ENCODE data around the gene RNPEPL1. TPM values are rescaled to one million over a fixed set of nuclear protein-coding genes. Genes with fewer than 3 reads are reported as not detected.

Gene RNPEPL1
- total and polyA plus RNA-seq, 10 of the 15 experiments (the other 5 are each of a cell fraction or from before 2014, with no cell fraction given): 0.24 to 49.5 (median 6.8) TPM

DNA sequence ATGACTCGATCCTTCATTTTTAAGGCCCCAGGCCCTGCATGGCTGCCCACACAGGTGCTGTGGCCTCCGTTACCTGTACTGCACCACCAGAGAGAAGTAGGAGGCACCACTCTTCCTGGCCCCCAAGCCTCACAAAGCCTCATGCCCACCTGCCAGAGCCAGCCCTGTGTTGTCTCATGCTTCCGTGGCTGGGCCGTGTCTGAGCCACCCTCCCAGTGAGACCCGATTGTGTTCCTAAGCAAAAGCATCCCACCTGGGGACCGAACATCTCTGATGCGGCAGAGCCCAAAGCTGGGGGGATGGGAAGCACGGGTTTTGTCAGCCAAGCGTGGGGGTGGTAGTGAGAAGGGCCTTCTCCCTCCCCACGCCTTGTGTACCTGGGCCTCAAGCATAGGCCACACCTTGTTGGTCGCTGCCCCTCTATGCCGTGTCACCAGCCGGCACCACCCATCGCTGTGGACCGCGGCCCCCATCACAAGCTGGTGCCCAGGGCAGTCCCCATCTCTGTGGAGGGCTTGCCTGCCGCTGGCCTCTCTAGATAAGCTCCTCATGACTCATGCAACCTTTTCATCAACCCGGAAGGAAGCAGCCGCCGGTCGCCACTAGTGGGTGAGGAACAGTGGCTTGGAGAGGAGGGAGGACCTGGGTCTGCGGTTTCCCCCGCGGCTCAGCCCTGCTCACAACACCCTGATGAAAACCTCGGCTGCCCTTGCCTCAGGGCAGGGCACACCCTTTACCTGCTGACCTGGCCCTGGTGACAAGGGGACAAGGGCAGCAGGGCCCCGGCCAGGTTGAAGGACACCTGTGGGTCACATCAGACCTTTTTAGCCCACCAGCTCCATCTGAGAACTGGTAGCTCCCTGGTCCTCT lies 2.7 kb upstream of the RNPEPL1 start (continued):
- TF ChIP-seq, protein P1, sequence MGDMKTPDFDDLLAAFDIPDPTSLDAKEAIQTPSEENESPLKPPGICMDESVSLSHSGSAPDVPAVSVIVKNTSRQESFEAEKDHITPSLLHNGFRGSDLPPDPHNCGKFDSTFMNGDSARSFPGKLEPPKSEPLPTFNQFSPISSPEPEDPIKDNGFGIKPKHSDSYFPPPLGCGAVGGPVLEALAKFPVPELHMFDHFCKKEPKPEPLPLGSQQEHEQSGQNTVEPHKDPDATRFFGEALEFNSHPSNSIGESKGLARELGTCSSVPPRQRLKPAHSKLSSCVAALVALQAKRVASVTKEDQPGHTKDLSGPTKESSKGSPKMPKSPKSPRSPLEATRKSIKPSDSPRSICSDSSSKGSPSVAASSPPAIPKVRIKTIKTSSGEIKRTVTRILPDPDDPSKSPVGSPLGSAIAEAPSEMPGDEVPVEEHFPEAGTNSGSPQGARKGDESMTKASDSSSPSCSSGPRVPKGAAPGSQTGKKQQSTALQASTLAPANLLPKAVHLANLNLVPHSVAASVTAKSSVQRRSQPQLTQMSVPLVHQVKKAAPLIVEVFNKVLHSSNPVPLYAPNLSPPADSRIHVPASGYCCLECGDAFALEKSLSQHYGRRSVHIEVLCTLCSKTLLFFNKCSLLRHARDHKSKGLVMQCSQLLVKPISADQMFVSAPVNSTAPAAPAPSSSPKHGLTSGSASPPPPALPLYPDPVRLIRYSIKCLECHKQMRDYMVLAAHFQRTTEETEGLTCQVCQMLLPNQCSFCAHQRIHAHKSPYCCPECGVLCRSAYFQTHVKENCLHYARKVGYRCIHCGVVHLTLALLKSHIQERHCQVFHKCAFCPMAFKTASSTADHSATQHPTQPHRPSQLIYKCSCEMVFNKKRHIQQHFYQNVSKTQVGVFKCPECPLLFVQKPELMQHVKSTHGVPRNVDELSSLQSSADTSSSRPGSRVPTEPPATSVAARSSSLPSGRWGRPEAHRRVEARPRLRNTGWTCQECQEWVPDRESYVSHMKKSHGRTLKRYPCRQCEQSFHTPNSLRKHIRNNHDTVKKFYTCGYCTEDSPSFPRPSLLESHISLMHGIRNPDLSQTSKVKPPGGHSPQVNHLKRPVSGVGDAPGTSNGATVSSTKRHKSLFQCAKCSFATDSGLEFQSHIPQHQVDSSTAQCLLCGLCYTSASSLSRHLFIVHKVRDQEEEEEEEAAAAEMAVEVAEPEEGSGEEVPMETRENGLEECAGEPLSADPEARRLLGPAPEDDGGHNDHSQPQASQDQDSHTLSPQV (IDR thresholded peaks at IDR 0.05): no peak
- TF ChIP-seq HCFC1 (IDR thresholded peaks at IDR 0.05; ENCODE audit: low read length) (no peak), CREM (IDR thresholded peaks at IDR 0.05; ENCODE audit: low read depth) (peak; percentile 36; the same call in 1 of the 2 replicates), CHD2 (IDR thresholded peaks at IDR 0.05; ENCODE audit: borderline replicate concordance, low read depth, low read length) (peak; percentile 47; the same call in 1 of the 2 replicates), CBX5 (IDR thresholded peaks at IDR 0.05; ENCODE audit: low read depth) (no peak), CBFB (IDR thresholded peaks at IDR 0.05; ENCODE audit: low read depth) (peak; percentile 86), ZBED1 (IDR thresholded peaks at IDR 0.05; ENCODE audit: borderline replicate concordance) (no peak), SUZ12 (IDR thresholded peaks at IDR 0.05; ENCODE audit: unreplicated experiment) (no peak), BMI1 (IDR thresholded peaks at IDR 0.05; ENCODE audit: borderline replicate concordance) (no peak), NR2C1 (IDR thresholded peaks at IDR 0.05) (no peak), KLF5 (IDR thresholded peaks at IDR 0.05; ENCODE audit: partially characterized antibody) (no peak)
- TF ChIP-seq, protein P2, sequence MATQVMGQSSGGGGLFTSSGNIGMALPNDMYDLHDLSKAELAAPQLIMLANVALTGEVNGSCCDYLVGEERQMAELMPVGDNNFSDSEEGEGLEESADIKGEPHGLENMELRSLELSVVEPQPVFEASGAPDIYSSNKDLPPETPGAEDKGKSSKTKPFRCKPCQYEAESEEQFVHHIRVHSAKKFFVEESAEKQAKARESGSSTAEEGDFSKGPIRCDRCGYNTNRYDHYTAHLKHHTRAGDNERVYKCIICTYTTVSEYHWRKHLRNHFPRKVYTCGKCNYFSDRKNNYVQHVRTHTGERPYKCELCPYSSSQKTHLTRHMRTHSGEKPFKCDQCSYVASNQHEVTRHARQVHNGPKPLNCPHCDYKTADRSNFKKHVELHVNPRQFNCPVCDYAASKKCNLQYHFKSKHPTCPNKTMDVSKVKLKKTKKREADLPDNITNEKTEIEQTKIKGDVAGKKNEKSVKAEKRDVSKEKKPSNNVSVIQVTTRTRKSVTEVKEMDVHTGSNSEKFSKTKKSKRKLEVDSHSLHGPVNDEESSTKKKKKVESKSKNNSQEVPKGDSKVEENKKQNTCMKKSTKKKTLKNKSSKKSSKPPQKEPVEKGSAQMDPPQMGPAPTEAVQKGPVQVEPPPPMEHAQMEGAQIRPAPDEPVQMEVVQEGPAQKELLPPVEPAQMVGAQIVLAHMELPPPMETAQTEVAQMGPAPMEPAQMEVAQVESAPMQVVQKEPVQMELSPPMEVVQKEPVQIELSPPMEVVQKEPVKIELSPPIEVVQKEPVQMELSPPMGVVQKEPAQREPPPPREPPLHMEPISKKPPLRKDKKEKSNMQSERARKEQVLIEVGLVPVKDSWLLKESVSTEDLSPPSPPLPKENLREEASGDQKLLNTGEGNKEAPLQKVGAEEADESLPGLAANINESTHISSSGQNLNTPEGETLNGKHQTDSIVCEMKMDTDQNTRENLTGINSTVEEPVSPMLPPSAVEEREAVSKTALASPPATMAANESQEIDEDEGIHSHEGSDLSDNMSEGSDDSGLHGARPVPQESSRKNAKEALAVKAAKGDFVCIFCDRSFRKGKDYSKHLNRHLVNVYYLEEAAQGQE (IDR thresholded peaks at IDR 0.05; ENCODE audit: low read depth, low read length): no peak
- TF ChIP-seq, protein P3, sequence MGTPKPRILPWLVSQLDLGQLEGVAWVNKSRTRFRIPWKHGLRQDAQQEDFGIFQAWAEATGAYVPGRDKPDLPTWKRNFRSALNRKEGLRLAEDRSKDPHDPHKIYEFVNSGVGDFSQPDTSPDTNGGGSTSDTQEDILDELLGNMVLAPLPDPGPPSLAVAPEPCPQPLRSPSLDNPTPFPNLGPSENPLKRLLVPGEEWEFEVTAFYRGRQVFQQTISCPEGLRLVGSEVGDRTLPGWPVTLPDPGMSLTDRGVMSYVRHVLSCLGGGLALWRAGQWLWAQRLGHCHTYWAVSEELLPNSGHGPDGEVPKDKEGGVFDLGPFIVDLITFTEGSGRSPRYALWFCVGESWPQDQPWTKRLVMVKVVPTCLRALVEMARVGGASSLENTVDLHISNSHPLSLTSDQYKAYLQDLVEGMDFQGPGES (IDR thresholded peaks at IDR 0.05): no peak
- TF ChIP-seq, protein P4, sequence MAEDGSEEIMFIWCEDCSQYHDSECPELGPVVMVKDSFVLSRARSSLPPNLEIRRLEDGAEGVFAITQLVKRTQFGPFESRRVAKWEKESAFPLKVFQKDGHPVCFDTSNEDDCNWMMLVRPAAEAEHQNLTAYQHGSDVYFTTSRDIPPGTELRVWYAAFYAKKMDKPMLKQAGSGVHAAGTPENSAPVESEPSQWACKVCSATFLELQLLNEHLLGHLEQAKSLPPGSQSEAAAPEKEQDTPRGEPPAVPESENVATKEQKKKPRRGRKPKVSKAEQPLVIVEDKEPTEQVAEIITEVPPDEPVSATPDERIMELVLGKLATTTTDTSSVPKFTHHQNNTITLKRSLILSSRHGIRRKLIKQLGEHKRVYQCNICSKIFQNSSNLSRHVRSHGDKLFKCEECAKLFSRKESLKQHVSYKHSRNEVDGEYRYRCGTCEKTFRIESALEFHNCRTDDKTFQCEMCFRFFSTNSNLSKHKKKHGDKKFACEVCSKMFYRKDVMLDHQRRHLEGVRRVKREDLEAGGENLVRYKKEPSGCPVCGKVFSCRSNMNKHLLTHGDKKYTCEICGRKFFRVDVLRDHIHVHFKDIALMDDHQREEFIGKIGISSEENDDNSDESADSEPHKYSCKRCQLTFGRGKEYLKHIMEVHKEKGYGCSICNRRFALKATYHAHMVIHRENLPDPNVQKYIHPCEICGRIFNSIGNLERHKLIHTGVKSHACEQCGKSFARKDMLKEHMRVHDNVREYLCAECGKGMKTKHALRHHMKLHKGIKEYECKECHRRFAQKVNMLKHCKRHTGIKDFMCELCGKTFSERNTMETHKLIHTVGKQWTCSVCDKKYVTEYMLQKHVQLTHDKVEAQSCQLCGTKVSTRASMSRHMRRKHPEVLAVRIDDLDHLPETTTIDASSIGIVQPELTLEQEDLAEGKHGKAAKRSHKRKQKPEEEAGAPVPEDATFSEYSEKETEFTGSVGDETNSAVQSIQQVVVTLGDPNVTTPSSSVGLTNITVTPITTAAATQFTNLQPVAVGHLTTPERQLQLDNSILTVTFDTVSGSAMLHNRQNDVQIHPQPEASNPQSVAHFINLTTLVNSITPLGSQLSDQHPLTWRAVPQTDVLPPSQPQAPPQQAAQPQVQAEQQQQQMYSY (CRISPR knock-in tag; IDR thresholded peaks at IDR 0.05): no peak
- TF ChIP-seq, protein P5, sequence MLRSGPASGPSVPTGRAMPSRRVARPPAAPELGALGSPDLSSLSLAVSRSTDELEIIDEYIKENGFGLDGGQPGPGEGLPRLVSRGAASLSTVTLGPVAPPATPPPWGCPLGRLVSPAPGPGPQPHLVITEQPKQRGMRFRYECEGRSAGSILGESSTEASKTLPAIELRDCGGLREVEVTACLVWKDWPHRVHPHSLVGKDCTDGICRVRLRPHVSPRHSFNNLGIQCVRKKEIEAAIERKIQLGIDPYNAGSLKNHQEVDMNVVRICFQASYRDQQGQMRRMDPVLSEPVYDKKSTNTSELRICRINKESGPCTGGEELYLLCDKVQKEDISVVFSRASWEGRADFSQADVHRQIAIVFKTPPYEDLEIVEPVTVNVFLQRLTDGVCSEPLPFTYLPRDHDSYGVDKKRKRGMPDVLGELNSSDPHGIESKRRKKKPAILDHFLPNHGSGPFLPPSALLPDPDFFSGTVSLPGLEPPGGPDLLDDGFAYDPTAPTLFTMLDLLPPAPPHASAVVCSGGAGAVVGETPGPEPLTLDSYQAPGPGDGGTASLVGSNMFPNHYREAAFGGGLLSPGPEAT (IDR thresholded peaks at IDR 0.05; ENCODE audit: low read depth): no peak

Data from GM12878 (cell line).